HepG2 (cell line): ENCODE data around the gene POLR2H. TPM values are rescaled to one million over a fixed set of nuclear protein-coding genes. Genes with fewer than 3 reads are reported as not detected.

Experiments
- NFYC ChIP-seq: IDR thresholded peaks from 2 replicates; pipeline ENCODE4 v1.6.1; 2016; ENCODE audit warnings: missing genetic modification reagents, missing compliant biosample characterization
- RFX3 ChIP-seq: IDR thresholded peaks from 2 replicates; pipeline ENCODE4 v1.6.1; 2016; ENCODE audit warnings: missing biosample characterization, missing genetic modification reagents
- ZIK1 ChIP-seq: sonication (generic); formaldehyde crosslinking; IDR thresholded peaks from 2 replicates; pipeline ENCODE4 v1.5.0; 2020; ENCODE audit warnings: mild to moderate bottlenecking, low read depth, missing genetic modification reagents, borderline replicate concordance
- ZNF749 ChIP-seq: sonication (generic); formaldehyde crosslinking; IDR thresholded peaks from 2 replicates; pipeline ENCODE4 v1.8.0; 2022; ENCODE audit warnings: mild to moderate bottlenecking, missing genetic modification reagents, moderate library complexity, borderline replicate concordance
- ZNF839 ChIP-seq: sonication (generic); formaldehyde crosslinking; IDR thresholded peaks from 2 replicates; pipeline ENCODE4 v1.4.0; 2020; ENCODE audit warnings: missing genetic modification reagents, mild to moderate bottlenecking, borderline replicate concordance
- ZSCAN31 ChIP-seq: sonication (generic); formaldehyde crosslinking; IDR thresholded peaks from 2 replicates; pipeline ENCODE4 v1.5.0; 2020; ENCODE audit warnings: low read depth, mild to moderate bottlenecking, missing genetic modification reagents
- polyA plus RNA-seq, 8 experiments: library from polyadenylated mRNA; depleted of rRNA in 3 of 8; stranded (reverse) in 7 of 8; unstranded in 1 of 8; fragments of >200 nt; fragmentation: Illumina TruSeq in 4 of 8; extraction: Trizol in 4 of 8; gene quantifications; 2 replicates each; pipeline versions ENCODE4 v1.2.1 to v1.2.3, GENCODE V29; 2011 to 2016; ENCODE audit warnings: low read depth in 4 of 8, missing spikeins in 1 of 8, mixed read lengths in 1 of 8; ENCODE audit not compliant: insufficient read depth in 1 of 8
- total RNA-seq, 5 experiments: library from RNA; depleted of rRNA; stranded (reverse); fragments of >200 nt; fragmentation: Illumina TruSeq; extraction: Trizol; gene quantifications; 2 replicates each; pipeline ENCODE4 v1.2.3, GENCODE V29; 2016; ENCODE audit warnings: low read depth in 1 of 5
- TF ChIP-seq, protein P1 (sequence below): sonication (generic); formaldehyde crosslinking; IDR thresholded peaks from 2 replicates; pipeline ENCODE4 v1.8.1; 2022; ENCODE audit warnings: low read depth, mild to moderate bottlenecking, missing genetic modification reagents
- TF ChIP-seq, protein P2 (sequence below), 2 experiments: fragments of 450-650 bp in 1 of 2; sonication (generic) in 1 of 2; formaldehyde crosslinking in 1 of 2; IDR thresholded peaks; 2 replicates each; pipeline versions ENCODE4 v1.6.1 to v1.8.0; 2016 to 2022; ENCODE audit warnings: antibody characterized with exemption in 1 of 2, mild to moderate bottlenecking in 1 of 2, missing genetic modification reagents in 1 of 2

Gene POLR2H
- total and polyA plus RNA-seq, 2 of the 13 experiments (the other 11 are each of a cell fraction or from before 2014, with no cell fraction given) = 118 to 194 TPM

DNA sequence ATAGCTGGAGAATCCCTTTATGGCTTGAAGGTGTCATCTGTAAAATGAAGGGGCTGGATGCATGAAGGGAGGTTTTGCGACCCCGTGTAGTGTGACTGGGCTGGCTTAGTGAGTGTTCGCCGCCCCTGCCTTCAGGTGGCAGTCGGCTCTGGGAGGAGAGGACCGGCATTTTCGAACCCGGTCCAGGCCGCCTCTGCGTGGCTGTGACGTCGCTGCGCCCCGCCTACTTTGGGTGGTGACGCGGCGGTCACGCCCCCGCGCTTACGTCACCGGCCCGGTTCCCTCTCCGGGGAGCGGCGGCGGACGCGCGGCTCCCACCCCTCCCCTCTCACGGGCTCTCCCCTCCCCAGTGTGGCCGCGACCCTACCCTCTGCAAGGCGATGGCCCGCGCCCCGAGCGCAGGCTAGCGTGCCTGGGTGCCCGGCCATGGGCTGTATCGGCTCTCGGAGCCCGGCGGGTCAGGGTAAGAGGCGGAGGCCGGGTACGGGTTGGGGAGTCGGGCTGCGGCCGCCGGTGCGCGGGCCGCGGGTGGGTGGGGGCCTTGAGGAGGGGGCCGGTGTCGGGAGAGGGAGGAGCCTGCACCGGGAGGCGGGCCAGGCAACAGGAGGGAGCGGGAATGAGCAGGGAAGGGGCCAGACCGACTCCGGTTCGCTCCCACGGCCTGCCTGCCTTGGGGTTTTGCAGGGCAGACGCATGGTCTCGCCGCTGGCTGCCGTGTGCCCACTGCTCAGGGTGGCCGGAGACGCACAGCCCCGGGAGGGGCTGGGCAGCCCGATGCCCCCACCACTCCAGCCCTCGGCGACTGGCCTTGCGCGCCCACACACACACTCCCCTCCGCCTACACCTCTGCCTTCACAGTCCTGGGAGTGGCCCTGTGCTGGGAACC is 25.6 kb upstream of the POLR2H start (continued):
- TF ChIP-seq, protein P1, sequence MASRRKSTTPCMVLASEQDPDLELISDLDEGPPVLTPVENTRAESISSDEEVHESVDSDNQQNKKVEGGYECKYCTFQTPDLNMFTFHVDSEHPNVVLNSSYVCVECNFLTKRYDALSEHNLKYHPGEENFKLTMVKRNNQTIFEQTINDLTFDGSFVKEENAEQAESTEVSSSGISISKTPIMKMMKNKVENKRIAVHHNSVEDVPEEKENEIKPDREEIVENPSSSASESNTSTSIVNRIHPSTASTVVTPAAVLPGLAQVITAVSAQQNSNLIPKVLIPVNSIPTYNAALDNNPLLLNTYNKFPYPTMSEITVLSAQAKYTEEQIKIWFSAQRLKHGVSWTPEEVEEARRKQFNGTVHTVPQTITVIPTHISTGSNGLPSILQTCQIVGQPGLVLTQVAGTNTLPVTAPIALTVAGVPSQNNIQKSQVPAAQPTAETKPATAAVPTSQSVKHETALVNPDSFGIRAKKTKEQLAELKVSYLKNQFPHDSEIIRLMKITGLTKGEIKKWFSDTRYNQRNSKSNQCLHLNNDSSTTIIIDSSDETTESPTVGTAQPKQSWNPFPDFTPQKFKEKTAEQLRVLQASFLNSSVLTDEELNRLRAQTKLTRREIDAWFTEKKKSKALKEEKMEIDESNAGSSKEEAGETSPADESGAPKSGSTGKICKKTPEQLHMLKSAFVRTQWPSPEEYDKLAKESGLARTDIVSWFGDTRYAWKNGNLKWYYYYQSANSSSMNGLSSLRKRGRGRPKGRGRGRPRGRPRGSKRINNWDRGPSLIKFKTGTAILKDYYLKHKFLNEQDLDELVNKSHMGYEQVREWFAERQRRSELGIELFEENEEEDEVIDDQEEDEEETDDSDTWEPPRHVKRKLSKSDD (CRISPR knock-in tag) = peak; percentile 97
- TF ChIP-seq, protein P2, sequence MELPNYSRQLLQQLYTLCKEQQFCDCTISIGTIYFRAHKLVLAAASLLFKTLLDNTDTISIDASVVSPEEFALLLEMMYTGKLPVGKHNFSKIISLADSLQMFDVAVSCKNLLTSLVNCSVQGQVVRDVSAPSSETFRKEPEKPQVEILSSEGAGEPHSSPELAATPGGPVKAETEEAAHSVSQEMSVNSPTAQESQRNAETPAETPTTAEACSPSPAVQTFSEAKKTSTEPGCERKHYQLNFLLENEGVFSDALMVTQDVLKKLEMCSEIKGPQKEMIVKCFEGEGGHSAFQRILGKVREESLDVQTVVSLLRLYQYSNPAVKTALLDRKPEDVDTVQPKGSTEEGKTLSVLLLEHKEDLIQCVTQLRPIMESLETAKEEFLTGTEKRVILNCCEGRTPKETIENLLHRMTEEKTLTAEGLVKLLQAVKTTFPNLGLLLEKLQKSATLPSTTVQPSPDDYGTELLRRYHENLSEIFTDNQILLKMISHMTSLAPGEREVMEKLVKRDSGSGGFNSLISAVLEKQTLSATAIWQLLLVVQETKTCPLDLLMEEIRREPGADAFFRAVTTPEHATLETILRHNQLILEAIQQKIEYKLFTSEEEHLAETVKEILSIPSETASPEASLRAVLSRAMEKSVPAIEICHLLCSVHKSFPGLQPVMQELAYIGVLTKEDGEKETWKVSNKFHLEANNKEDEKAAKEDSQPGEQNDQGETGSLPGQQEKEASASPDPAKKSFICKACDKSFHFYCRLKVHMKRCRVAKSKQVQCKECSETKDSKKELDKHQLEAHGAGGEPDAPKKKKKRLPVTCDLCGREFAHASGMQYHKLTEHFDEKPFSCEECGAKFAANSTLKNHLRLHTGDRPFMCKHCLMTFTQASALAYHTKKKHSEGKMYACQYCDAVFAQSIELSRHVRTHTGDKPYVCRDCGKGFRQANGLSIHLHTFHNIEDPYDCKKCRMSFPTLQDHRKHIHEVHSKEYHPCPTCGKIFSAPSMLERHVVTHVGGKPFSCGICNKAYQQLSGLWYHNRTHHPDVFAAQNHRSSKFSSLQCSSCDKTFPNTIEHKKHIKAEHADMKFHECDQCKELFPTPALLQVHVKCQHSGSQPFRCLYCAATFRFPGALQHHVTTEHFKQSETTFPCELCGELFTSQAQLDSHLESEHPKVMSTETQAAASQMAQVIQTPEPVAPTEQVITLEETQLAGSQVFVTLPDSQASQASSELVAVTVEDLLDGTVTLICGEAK (IDR thresholded peaks at IDR 0.05) = no peak
- TF ChIP-seq, protein P2 (CRISPR knock-in tag; IDR thresholded peaks at IDR 0.05) = peak; percentile 62; the same call in 1 of the 2 replicates
- peak; percentile 68; the same call in 1 of the 2 replicates for TF ChIP-seq ZSCAN31 (CRISPR knock-in tag)
- TF ChIP-seq ZIK1 = peak; percentile 67; the same call in 1 of the 2 replicates
- no peak for TF ChIP-seq RFX3 (CRISPR knock-in tag)
- 0 out of 2 replicates have a peak, but pooled peaks have one; percentile 15 for TF ChIP-seq NFYC (CRISPR knock-in tag)
- peak; percentile 58 for TF ChIP-seq ZNF749 (CRISPR knock-in tag)
- TF ChIP-seq ZNF839 (CRISPR knock-in tag) = 0 out of 2 replicates have a peak, but pooled peaks have one; percentile 20
- TF ChIP-seq, all 625 proteins: peak for 202
